ENCODE results near the gene DDX27.

The DDX27 gene

GRCh38 chr20:49210101-49210756 is 9.0 kb upstream of the DDX27 start:
- no peak for DNase-seq

GRCh38 chr20:49210757-49211110 is 8.5 kb upstream of the DDX27 start:
- DNase-seq: no peak

GRCh38 chr20:49214571-49214970 is 4.6 kb upstream of the DDX27 start:
- DNase-seq: no peak

DNA sequence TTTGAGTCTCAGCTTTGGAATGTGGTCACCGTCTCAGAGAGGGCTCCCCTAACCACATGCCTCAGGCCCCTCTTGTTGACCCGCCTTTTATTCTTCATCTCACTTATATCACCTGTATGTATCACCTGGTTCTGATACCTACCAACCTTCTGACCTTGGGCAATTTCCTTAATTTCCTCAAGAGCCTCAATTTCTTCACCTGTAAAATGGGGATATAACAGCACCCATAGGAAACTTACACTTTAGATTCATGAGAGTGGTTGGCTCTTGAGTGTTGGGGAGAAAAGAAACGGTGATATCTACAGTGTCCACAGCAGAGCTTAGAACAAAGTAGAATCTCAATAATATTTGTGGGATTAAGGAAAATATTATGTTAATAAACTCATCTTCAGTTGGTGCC is 4.0 kb upstream of the DDX27 start:
- no peak for DNase-seq

DNA sequence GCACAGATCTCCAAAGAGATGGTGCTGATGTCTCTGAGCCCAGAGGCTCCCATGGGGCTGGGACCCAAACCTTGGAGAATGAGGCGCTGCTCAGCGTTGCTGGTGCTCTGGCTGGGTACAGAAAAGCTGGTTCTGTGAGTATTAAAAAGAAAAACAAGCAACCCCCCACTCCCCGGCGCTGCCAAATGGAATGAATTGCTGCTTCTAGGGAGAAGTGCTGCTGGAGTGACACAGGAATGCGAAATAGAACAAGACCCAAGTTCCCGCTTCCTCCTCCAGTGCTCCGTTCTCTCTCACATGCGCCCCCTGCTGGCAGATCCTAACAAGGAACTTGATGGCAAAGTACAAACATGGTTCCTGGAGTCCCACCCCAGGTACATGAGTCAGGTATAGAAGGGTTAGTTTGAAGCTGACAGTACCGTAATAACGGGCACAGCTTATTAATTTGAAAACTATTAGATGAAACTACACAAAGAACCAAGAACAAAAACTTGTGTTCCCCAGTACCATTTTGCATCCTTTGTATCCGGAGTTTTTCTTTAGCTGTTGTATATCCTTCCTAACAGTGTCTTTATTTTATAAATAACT is 2.1 kb upstream of the DDX27 start:
- DNase-seq: peak; percentile 99

DNA sequence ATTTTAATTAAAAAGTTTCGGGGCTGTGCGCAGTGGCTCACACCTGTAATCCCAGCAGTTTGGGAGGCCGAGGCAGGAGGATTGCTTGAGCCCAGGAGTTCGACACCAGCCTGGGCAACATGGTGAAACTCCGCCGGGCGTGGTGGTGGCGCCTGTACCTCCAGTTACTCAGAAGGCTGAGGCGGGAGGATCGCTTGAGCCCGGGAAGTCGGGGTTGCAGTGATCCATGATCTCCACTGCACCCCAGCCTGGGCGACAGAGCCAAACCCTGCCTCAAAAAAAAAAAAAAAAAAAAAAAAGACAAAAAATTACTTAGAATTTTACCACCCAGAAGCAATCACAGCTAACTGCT is 501 bp upstream of the DDX27 start:
- peak; percentile 5 to 24 for DNase-seq

DNA sequence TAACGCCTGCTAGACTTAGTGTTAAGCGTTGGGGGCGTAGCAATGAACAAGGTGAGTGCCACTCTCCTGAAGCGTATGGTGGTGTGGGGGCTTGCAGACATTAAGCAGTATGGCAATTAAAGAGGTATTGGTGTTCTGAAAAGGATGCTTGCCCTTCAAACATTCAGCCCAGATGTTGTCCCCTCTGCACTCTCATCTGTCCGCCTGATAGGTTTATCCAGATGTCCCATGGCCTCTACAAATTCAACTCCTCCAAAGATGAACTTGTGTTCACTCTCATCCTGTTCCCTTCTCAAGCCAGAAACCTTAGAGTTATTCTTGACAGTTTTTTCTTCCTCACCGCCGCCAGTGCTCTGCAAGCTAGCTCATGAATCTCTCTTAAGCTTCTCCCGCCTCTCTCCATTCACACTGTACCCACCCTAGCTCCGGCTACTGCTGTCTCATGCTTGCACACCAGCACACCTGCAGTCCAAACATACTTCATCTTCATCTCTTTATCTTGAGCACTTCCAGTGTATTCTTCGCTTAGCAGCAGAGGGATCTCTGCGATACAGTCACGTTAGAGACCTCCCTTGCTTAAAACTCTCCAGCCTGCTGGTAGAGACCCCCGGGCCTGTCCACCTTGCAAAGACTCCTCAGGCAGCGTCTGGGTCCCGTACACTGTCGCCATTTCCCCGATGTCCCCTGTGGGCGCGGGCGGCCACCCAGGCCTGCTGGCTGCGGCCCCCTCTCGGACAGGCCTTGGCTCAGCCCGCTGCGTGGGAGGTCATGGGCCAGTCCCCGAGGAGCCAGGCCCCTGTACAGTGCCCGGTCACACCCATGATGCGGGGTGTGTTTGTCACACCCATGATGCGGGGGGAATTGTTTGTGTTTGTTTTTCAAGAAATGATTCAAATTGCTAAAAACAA is 962 bp downstream of the DDX27 start:
- DNase-seq: no peak

DNA sequence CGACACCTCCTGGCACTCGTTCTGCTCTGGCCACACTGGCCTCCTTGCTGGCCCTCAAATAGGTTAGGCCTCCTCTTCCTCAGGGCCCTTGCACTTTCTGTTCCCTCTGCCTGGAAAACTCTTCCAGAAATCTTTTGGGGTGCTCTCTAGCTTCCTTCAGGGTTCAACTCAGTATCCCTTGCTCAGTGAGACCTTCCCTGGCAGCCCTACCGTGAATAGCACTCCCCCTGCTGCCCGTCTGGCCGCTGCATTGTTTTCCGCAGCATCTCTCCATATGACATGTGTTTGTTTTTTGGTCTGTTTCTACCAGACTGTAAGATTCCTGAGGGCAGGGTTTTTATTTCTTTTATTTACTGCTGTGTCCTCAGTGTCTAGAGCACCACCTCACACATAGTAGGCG is 6.7 kb downstream of the DDX27 start:
- DNase-seq: no peak

DNA sequence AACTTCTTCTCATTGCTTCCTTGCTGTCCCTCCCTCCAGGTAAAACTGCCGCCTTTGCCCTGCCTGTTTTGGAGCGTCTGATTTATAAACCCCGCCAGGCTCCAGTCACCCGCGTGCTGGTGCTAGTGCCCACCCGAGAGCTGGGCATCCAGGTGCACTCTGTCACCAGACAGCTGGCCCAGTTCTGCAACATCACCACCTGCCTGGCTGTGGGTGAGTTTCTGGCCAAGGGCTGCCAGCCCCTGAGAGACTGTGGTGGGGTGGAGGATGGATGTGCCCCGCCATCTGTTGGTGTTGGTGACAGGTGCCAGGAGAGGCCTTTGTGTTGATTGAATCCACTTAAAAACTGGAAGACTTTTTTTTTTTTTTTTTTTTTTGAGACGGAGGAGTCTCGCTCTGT is 9.5 kb downstream of the DDX27 start:
- DNase-seq: no peak

- DNase-seq: no peak
These were observed 10.2 kb downstream of the DDX27 start for GRCh38 chr20:49229381-49229780.

GRCh38 chr20:49230021-49230420 is 10.8 kb downstream of the DDX27 start:
- DNase-seq: no peak

GRCh38 chr20:49230561-49231133 is 11.4 kb downstream of the DDX27 start:
- DNase-seq: no peak

DNA sequence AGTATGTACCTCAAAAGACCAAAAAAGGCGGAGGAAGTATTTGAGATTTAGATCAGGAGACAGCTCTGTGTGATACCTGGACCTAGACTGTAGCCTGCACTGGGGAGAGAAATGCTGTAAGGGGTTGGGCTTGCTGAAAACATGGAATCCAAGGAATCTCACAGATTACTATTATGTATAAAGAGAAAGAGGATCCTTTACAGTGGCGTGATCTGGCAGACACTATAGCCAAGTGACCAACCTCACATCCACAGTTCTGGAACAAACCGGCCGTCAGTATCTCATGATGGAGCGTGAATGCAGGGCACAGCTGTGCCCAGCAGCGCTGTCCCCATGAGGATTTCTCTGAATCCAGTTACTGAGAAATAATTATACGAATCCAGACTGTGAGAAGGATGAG is 12.3 kb downstream of the DDX27 start:
- DNase-seq: no peak

GRCh38 chr20:49233226-49233625 is 14.0 kb downstream of the DDX27 start:
- DNase-seq: no peak

- no peak for DNase-seq
These were observed 15.6 kb downstream of the DDX27 start for GRCh38 chr20:49234831-49235230.

GRCh38 chr20:49236301-49236700 is 17.1 kb downstream of the DDX27 start:
- DNase-seq: no peak

DNA sequence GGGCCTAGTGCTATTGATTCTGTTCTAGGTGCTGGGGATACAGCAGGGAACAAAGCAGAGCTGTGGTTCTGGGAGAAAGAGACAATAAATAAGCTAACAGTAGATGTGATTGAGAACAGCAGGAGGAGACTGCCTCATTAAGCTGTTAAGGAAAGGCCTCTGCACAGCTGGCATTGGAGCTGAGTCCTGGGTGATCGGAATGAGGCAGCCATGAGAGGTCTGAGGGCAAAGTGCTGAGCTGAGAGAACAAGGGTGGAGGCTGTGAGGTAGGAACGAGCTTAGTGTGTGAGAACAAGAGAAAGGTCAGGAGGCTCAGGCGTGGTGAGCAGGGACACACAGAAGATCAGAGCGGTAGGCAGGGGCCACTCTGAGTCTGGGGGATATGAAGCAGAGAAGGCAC is 18.3 kb downstream of the DDX27 start:
- DNase-seq: no peak

DNA sequence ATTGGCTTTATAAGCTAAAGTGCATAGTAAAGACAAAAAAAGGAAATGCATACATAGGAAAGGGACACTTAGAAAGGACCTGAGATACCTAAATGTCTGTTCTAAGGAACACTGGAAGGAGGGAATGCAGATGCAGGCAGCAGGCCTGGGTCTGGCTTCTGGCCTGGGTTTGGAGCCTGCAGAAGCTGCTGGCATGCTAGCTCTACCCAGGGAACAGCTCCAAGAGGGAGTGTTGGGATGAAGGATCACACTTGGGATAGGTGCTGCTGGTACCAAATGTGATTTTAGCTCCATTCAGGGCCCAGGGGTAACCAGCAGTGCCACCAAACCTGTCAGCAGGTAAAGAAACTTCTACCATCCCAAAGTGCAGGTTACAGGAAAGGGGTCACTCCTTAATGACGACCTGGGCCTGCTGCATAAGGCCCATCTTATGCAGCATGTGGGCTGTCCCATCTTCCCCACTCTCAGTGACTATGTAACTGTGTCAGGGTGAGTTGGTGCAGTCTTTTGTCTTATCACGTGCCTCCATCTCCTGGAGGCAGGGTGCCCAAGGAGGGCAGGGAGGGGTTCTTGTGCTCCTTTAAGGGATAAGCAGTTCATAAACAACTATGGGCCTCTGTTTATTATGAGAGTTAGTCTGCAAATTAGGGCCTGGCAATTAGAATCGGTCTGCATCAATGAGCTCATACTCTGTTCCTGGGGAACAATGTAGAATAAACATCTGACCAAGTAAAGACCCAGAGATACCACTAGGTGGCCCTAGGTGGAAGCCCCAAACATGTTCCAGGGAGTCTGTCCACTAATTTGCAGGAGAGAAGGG is 26.9 kb downstream of the DDX27 start:
- DNase-seq: peak in 1 of 2 experiments; percentile 27

DNA sequence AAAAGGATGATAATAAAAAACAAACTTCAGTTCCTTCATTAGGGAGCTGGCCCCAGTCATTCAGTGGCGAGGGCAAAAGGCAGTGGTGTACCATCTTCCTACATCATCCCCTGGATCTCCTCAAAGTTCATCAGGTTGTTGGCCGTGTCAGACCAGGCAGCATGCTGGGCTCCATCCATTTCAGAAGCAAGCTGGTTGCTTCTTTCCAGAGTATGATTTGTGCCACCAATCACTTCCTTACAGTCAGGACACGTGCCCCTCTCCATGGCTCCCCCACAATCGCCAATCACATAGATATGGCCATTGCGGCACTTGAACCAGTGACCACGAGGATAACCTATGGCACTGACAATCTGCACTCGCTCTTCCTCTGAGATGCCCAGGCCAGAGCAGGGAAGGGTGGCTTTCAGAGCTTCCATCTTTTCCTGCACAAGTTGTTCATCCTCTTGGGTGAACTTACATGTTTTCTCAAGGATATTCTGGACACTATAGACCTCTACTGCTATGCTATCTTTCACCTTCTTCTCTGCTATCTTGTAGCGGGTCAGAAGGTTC is 28.0 kb downstream of the DDX27 start:
- DNase-seq: no peak

DNA sequence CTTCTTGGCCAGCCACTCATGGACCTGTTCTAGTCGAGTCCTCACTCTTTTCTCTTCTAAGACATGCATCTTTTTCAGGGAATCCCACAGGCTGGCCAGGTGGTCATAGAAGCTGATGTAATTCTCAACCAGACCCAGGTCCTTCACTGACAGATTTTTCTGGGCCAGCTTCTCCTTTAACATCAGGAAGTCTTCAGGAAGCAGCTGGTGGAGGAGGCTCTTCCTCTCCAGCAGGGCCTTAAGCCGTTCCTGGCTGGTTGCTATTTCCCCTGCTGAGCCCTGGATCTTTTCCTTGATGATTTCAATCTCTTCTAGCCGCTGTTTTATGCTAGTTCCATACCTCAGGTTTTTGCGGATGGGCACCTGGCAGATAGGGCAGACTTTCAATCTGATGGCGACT is 28.6 kb downstream of the DDX27 start:
- no peak for DNase-seq

GRCh38 chr20:49248301-49248700 is 29.1 kb downstream of the DDX27 start:
- no peak for DNase-seq

GRCh38 chr20:49248879-49249665 is 29.9 kb downstream of the DDX27 start:
- DNase-seq: no peak
